HG03108 (cell line): ENCODE data around the gene PLET1.
"Not testable (repeated sequence)": the region's sequence is repeated elsewhere in the genome, so short reads cannot be mapped to it uniquely, and the experiment has no call there.

Source experiments
- ATAC-seq: cut with Tn5 transposase; IDR thresholded peaks from one replicate; pipeline ENCODE4 v1.9.1; 2021; ENCODE audit warnings: moderate library complexity; ENCODE audit not compliant: unreplicated experiment

The PLET1 gene

GRCh38 chr11:112215621-112216020 is 45.0 kb downstream of the PLET1 start:
- ATAC-seq = no peak

GRCh38 chr11:112213753-112214152 is 46.9 kb downstream of the PLET1 start:
- no peak for ATAC-seq

GRCh38 chr11:112212710-112213109 is 48.0 kb downstream of the PLET1 start:
- no peak for ATAC-seq

GRCh38 chr11:112212290-112212689 is 48.4 kb downstream of the PLET1 start:
- ATAC-seq = no peak

- no peak for ATAC-seq
Measured at GRCh38 chr11:112211536-112211935, 49.1 kb downstream of the PLET1 start.

- ATAC-seq = no peak
Measured at GRCh38 chr11:112210890-112211289, 49.8 kb downstream of the PLET1 start.

GRCh38 chr11:112206071-112206470 is 54.6 kb downstream of the PLET1 start:
- ATAC-seq = no peak

GRCh38 chr11:112200252-112200651 is 60.4 kb downstream of the PLET1 start:
- ATAC-seq = no peak

GRCh38 chr11:112199101-112199500 is 61.6 kb downstream of the PLET1 start:
- not testable (repeated sequence) for ATAC-seq
